ENCODE results near the gene CLEC18C.
A peak's percentile ranks its signal among the peaks of the same experiment; 100 is the strongest.
"Not testable (repeated sequence)": the region's sequence is repeated elsewhere in the genome, so short reads cannot be mapped to it uniquely, and the experiment has no call there.

The CLEC18C gene

GRCh38 chr16:70173212-70173837 lies at the start of gene CLEC18C:
Gene CLEC18C (plus strand): TSS chr16:70173787. CDS start chr16:70174279, 492 bp downstream.
- not testable (repeated sequence) for DNase-seq

- not testable (repeated sequence) for DNase-seq
Observed at GRCh38 chr16:70123822-70124221, 49.8 kb upstream of the CLEC18C start.

GRCh38 chr16:70126226-70126625 lies 47.4 kb upstream of the CLEC18C start:
- DNase-seq: not testable (repeated sequence)

GRCh38 chr16:70127706-70128105 lies 45.9 kb upstream of the CLEC18C start:
- DNase-seq: not testable (repeated sequence)

- not testable (repeated sequence) for DNase-seq
Observed at GRCh38 chr16:70128844-70129243, 44.7 kb upstream of the CLEC18C start.

GRCh38 chr16:70135796-70136195 lies 37.8 kb upstream of the CLEC18C start:
- not testable (repeated sequence) for DNase-seq

- not testable (repeated sequence) for DNase-seq
Observed at GRCh38 chr16:70136595-70136994, 37.0 kb upstream of the CLEC18C start.

- not testable (repeated sequence) for DNase-seq
Observed at GRCh38 chr16:70142739-70143138, 30.8 kb upstream of the CLEC18C start.

- not testable (repeated sequence) for DNase-seq
Observed at GRCh38 chr16:70143231-70143895, 30.2 kb upstream of the CLEC18C start.

GRCh38 chr16:70147853-70148252 lies 25.7 kb upstream of the CLEC18C start:
- DNase-seq: not testable (repeated sequence)

GRCh38 chr16:70148453-70148852 lies 25.1 kb upstream of the CLEC18C start:
- not testable (repeated sequence) for DNase-seq

GRCh38 chr16:70149296-70149695 lies 24.3 kb upstream of the CLEC18C start:
- DNase-seq: not testable (repeated sequence)

GRCh38 chr16:70151391-70151790 lies 22.2 kb upstream of the CLEC18C start:
- DNase-seq: no peak

GRCh38 chr16:70151941-70152509 lies 21.6 kb upstream of the CLEC18C start:
- DNase-seq: no peak

- no peak for DNase-seq
Observed at GRCh38 chr16:70152578-70153302, 20.8 kb upstream of the CLEC18C start.

GRCh38 chr16:70154736-70155135 lies 18.9 kb upstream of the CLEC18C start:
- not testable (repeated sequence) for DNase-seq

GRCh38 chr16:70156207-70156978 lies 17.2 kb upstream of the CLEC18C start:
- DNase-seq: no peak

GRCh38 chr16:70157105-70157476 lies 16.5 kb upstream of the CLEC18C start:
- no peak for DNase-seq

- DNase-seq: no peak
Observed at GRCh38 chr16:70157477-70158260, 15.9 kb upstream of the CLEC18C start.

- DNase-seq: peak; percentile 74
Observed at GRCh38 chr16:70158261-70158939, 15.2 kb upstream of the CLEC18C start.
